AG04449 (cell line): ENCODE data around the gene ETV6.
"Not testable (repeated sequence)": the region's sequence is repeated elsewhere in the genome, so short reads cannot be mapped to it uniquely, and the experiment has no call there.

ENCODE experiments used
- CTCF ChIA-PET: fragments of 350-600 bp; formaldehyde crosslinking; extraction: SDS; loops from one replicate; lab custom pipeline; 2021; ENCODE audit warnings: antibody characterized with exemption; lab: Yijun Ruan, JAX
- POLR2A ChIA-PET: fragments of 400-600, 350-600 bp; formaldehyde crosslinking; extraction: SDS; loops from one replicate; lab custom pipeline; 2020; ENCODE audit warnings: antibody characterized with exemption, inconsistent platforms; lab: Yijun Ruan, JAX
- DNase-seq: peaks from one replicate; pipeline ENCODE4 v3.0.0-alpha.2; 2010; ENCODE audit warnings: low read depth, low spot score
- H3K4me3 ChIP-seq: 2 replicates; pipeline ENCODE4 v1.5.1; 2011; ENCODE audit warnings: low read depth, mild to moderate bottlenecking, control low read depth, low read length
- CTCF ChIP-seq: IDR thresholded peaks from one replicate; pipeline ENCODE4 v1.5.1; 2011; ENCODE audit warnings: mild to moderate bottlenecking, moderate library complexity, low read length, control low read depth, inconsistent platforms; ENCODE audit not compliant: insufficient read depth; ENCODE audit errors: missing control alignments

Gene ETV6

GRCh38 chr12:11628353-11628752, 21.1 kb upstream of the ETV6 start:
- no peak for DNase-seq
- ChIA-PET CTCF (no interaction called here), POLR2A (no interaction called here)
- H3K4me3 ChIP-seq = no peak overlapping the region
- no peak for TF ChIP-seq CTCF

- no peak for TF ChIP-seq CTCF
- POLR2A ChIA-PET = no interaction called here
- CTCF ChIA-PET = interaction anchor here (0.9 to 1.8 kb wide), 3 partner anchors 9 to 407 kb away, joined by 3 to 5 read pairs (median 4); no protein-coding TSS in a partner anchor
- DNase-seq = no peak
- no peak overlapping the region for H3K4me3 ChIP-seq
Measured at GRCh38 chr12:11630046-11630706, 19.3 kb upstream of the ETV6 start.

- POLR2A ChIA-PET = interaction anchor here (0.7 kb wide), 1 partner anchor 49 kb away, joined by 3 read pairs; no protein-coding TSS in a partner anchor
- no peak for TF ChIP-seq CTCF
- CTCF ChIA-PET = interaction anchor here (0.9 to 1.0 kb wide), 2 partner anchors 14 to 406 kb away, joined by 3 to 4 read pairs; no protein-coding TSS in a partner anchor
- H3K4me3 ChIP-seq = no peak overlapping the region
- no peak for DNase-seq
Measured at GRCh38 chr12:11631288-11631687, 18.2 kb upstream of the ETV6 start.

- DNase-seq, POLR2A ChIA-PET: not testable (repeated sequence)
- CTCF ChIA-PET = interaction anchor here (0.7 to 1.4 kb wide), 3 partner anchors 9 to 402 kb away, joined by 4 to 10 read pairs (median 4); no protein-coding TSS in a partner anchor
Measured at GRCh38 chr12:11631881-11632280, 17.6 kb upstream of the ETV6 start.

GRCh38 chr12:11633968-11634367, 15.5 kb upstream of the ETV6 start:
- DNase-seq = no peak
- no peak for TF ChIP-seq CTCF
- ChIA-PET CTCF (no interaction called here), POLR2A (no interaction called here)
- no peak overlapping the region for H3K4me3 ChIP-seq

More at GRCh38 chr12:11631881-11632280, 17.6 kb upstream of the ETV6 start:
- not testable (repeated sequence) for H3K4me3 ChIP-seq

- CTCF ChIA-PET = no interaction called here
Measured at GRCh38 chr12:11635341-11635740, 14.1 kb upstream of the ETV6 start.

More at GRCh38 chr12:11635341-11635740, 14.1 kb upstream of the ETV6 start:
- TF ChIP-seq CTCF = no peak
- no peak overlapping the region for H3K4me3 ChIP-seq
- no peak for DNase-seq
- POLR2A ChIA-PET = no interaction called here
